Measurements from ENCODE around the gene GNPNAT1. TPM values are rescaled to one million over a fixed set of nuclear protein-coding genes. Genes with fewer than 3 reads are reported as not detected.

The GNPNAT1 gene
- total RNA-seq, 3 donors from 2014 or later, result 13.1 to 21.2 (median 18.7) TPM

GRCh38 chr14:52798826-52799225, 7.4 kb upstream of the GNPNAT1 start:
- intact Hi-C loops (cut with DNase I; ENCODE audit: low total_unique reads), result no loop called here
- Histone ChIP-seq H3K27ac (no peak overlapping the region), H3K36me3 (no peaks in the 10 kb centered on the region), H3K4me1 (no peaks in the 10 kb centered on the region), H3K9me3 (no peaks in the 10 kb centered on the region), H3K27me3 (no peaks in the 10 kb centered on the region), H3K4me3 (no peak overlapping the region)
- DNase-seq (ENCODE audit: low spot score in 2 of 2), result no peak
- no peak for TF ChIP-seq POLR2AphosphoS5 (IDR thresholded peaks at IDR 0.05)
- TF ChIP-seq POLR2A (IDR thresholded peaks at IDR 0.05), result no peak
- no peak for TF ChIP-seq CTCF (IDR thresholded peaks at IDR 0.05)

- no peaks in the 10 kb centered on the region for H3K9me3 ChIP-seq
- TF ChIP-seq POLR2AphosphoS5 (IDR thresholded peaks at IDR 0.05), result no peak
- TF ChIP-seq CTCF (IDR thresholded peaks at IDR 0.05), result no peak
- no peak for TF ChIP-seq POLR2A (IDR thresholded peaks at IDR 0.05)
- H3K4me3 ChIP-seq, result no peak overlapping the region
- no peak overlapping the region for H3K27ac ChIP-seq
- H3K4me1 ChIP-seq, result no peaks in the 10 kb centered on the region
- no peak for DNase-seq (ENCODE audit: low spot score in 2 of 2)
- intact Hi-C loops (cut with DNase I; ENCODE audit: low total_unique reads), result no loop called here
- no peaks in the 10 kb centered on the region for H3K27me3 ChIP-seq
- no peaks in the 10 kb centered on the region for H3K36me3 ChIP-seq
Observed at GRCh38 chr14:52797653-52798052, 6.2 kb upstream of the GNPNAT1 start.

GRCh38 chr14:52793061-52793460, 1.7 kb upstream of the GNPNAT1 start:
- TF ChIP-seq CTCF (IDR thresholded peaks at IDR 0.05), result no peak
- no peak for TF ChIP-seq POLR2AphosphoS5 (IDR thresholded peaks at IDR 0.05)
- no peak for TF ChIP-seq POLR2A (IDR thresholded peaks at IDR 0.05)
- DNase-seq (ENCODE audit: low spot score in 2 of 2), result no peak
- Histone ChIP-seq H3K9me3 (no peaks in the 10 kb centered on the region), H3K4me1 (no peaks in the 10 kb centered on the region), H3K4me3 (no peak overlapping the region), H3K36me3 (no peaks in the 10 kb centered on the region), H3K27ac (no peak overlapping the region), H3K27me3 (no peaks in the 10 kb centered on the region)
- intact Hi-C loops (cut with DNase I; ENCODE audit: low total_unique reads), result no loop called here

GRCh38 chr14:52792097-52792415, 649 bp upstream of the GNPNAT1 start:
- Histone ChIP-seq H3K27ac (peak overlapping the region; percentile 91 to 96), H3K36me3 (no peaks in the 10 kb centered on the region), H3K4me3 (peak overlapping the region; percentile 73 to 87 (median 78)), H3K4me1 (no peaks in the 10 kb centered on the region), H3K9me3 (no peaks in the 10 kb centered on the region), H3K27me3 (no peaks in the 10 kb centered on the region)
- DNase-seq (ENCODE audit: low spot score in 2 of 2), result no peak
- intact Hi-C loops (cut with DNase I; ENCODE audit: low total_unique reads), result no loop called here
- TF ChIP-seq POLR2AphosphoS5 (IDR thresholded peaks at IDR 0.05), result peak; percentile 2 to 18 (median 3)
- no peak for TF ChIP-seq CTCF (IDR thresholded peaks at IDR 0.05)

- Histone ChIP-seq H3K27me3 (no peaks in the 10 kb centered on the region), H3K27ac (peak overlapping the region; percentile 91 to 96), H3K4me3 (peak overlapping the region; percentile 73 to 87 (median 78)), H3K36me3 (no peaks in the 10 kb centered on the region), H3K4me1 (no peaks in the 10 kb centered on the region), H3K9me3 (no peaks in the 10 kb centered on the region)
- DNase-seq (ENCODE audit: low spot score in 2 of 2), result no peak
- TF ChIP-seq CTCF (IDR thresholded peaks at IDR 0.05) (no peak), POLR2AphosphoS5 (IDR thresholded peaks at IDR 0.05) (no peak), POLR2A (IDR thresholded peaks at IDR 0.05) (no peak)
- intact Hi-C loops (cut with DNase I; ENCODE audit: low total_unique reads), result no loop called here
Observed at GRCh38 chr14:52790756-52791222, 618 bp downstream of the GNPNAT1 start.
